Measurements from ENCODE around the gene TMEM25. TPM values are rescaled to one million over a fixed set of nuclear protein-coding genes. Genes with fewer than 3 reads are reported as not detected.
"Not testable (repeated sequence)": the region's sequence is repeated elsewhere in the genome, so short reads cannot be mapped to it uniquely, and the experiment has no call there.

TMEM25 gene
- 10 to 100 TPM; 24.9 to 32.1 (median 27.3) TPM for total RNA-seq

DNA sequence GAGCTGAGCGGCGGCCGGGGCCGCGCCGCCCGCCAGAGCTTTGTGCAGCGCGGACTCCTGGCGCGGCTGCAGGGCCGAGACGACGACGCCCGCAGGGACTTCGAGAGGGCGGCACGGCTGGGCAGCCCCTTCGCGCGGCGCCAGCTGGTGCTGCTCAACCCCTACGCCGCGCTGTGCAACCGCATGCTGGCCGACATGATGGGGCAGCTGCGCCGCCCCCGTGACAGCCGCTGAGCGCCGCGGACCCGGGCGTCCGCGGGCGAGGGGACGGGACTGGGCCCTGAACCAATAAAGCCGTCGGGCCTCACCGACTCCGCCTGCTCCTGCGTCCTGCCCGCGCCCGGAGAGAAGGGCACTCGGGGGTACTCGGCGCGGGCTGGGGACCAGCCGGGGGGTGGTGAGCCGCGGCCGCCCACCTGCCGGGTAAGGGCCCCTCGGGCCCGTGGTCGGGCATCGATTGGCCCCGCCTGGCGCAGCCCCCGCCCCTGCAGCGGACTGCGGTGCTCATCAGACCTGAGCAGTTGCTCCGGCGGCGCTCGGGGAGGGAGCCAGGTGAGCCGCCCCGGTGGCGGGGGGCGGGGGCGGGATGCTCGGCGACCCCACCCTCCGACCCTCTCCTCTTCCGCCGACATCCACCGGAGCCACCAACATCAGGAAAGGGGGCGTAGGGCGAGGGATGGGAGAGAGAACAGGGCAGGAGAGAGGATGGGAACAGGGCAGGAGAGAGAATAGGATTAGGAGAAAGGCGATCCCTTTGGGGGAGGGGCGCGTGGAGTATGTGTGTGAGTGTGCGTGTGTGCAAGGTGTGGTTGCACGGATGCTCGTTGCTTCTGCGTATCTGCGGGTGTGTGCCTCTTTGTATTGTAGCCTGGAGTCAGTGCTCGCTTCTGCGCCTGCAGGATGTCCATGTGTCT is at the start of gene TMEM25:
TSS of gene TMEM25 (plus strand) at position 510 of the 914 bp plus-strand sequence. CDS start 610 bp downstream, outside the sequence.
- TF ChIP-seq POLR2AphosphoS5 (IDR thresholded peaks at IDR 0.05): no peak
- TF ChIP-seq POLR2A (IDR thresholded peaks at IDR 0.05): no peak
- TF ChIP-seq CTCF (IDR thresholded peaks at IDR 0.05): no peak
- TF ChIP-seq EP300 (IDR thresholded peaks at IDR 0.05): no peak
- WGBS: 5% methylated on average over 23 of the region's 94 CpGs
- H3K27me3 ChIP-seq: no peaks in the 10 kb centered on the region
- peaks cover 12% of the 10 kb centered on the region for H3K36me3 ChIP-seq
- peak within 1 kb of the TSS; percentile 77 for H3K27ac ChIP-seq
- DNase-seq (ENCODE audit: low spot score in 2 of 2): peak in 1 of 2 donors; percentile 73
- H3K4me3 ChIP-seq: peak within 1 kb of the TSS; percentile 96
- no peaks in the 10 kb centered on the region for H3K9me3 ChIP-seq
- H3K4me1 ChIP-seq: peaks cover 33% of the 10 kb centered on the region

GRCh38 chr11:118481238-118481637 is 49.8 kb upstream of the TMEM25 start:
- not testable (repeated sequence) for H3K4me1 ChIP-seq; H3K4me3 ChIP-seq; DNase-seq (ENCODE audit: low spot score in 2 of 2); H3K27me3 ChIP-seq; H3K27ac ChIP-seq; H3K9me3 ChIP-seq
- peaks cover 86% of the 10 kb centered on the region for H3K36me3 ChIP-seq
- 93% methylated on average over 1 of the region's 1 CpG for WGBS

DNA sequence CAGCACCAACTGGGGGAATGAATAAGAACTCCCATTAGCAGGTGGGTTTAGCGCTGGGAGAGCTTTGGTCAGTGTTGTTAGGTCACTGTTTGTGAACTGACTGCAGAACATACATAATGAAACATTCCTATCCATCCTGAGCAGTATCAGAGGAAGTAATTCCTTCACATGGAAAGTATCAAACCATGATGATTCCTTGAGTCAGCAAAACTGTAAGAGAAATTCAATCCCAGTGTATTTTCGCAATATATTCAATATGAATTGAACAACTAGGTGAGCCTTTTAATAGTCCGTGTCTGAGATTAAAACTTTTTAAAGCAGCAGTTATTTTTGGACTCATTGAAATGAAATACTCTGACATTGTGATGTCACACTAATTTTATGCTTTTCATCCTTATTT is 46.6 kb upstream of the TMEM25 start:
- no peak overlapping the region for H3K27ac ChIP-seq
- no peak for DNase-seq (ENCODE audit: low spot score in 2 of 2)
- WGBS: 95% methylated on average over 3 of the region's 3 CpGs
- H3K27me3 ChIP-seq: no peaks in the 10 kb centered on the region
- no peak overlapping the region for H3K4me3 ChIP-seq
- TF ChIP-seq POLR2AphosphoS5 (IDR thresholded peaks at IDR 0.05): no peak
- no peak for TF ChIP-seq CTCF (IDR thresholded peaks at IDR 0.05)
- TF ChIP-seq POLR2A (IDR thresholded peaks at IDR 0.05): no peak
- TF ChIP-seq EP300 (IDR thresholded peaks at IDR 0.05): no peak
- H3K9me3 ChIP-seq: no peaks in the 10 kb centered on the region
- H3K36me3 ChIP-seq: peaks cover 67% of the 10 kb centered on the region
- H3K4me1 ChIP-seq: no peaks in the 10 kb centered on the region

GRCh38 chr11:118485273-118485672 is 45.7 kb upstream of the TMEM25 start:
- H3K4me3 ChIP-seq: no peak overlapping the region
- TF ChIP-seq POLR2A (IDR thresholded peaks at IDR 0.05) (no peak), EP300 (IDR thresholded peaks at IDR 0.05) (no peak), CTCF (IDR thresholded peaks at IDR 0.05) (no peak), POLR2AphosphoS5 (IDR thresholded peaks at IDR 0.05) (no peak)
- no peak overlapping the region for H3K27ac ChIP-seq
- H3K27me3 ChIP-seq: no peaks in the 10 kb centered on the region
- H3K4me1 ChIP-seq: no peaks in the 10 kb centered on the region
- H3K9me3 ChIP-seq: no peaks in the 10 kb centered on the region
- H3K36me3 ChIP-seq: peaks cover 67% of the 10 kb centered on the region
- no peak for DNase-seq (ENCODE audit: low spot score in 2 of 2)

DNA sequence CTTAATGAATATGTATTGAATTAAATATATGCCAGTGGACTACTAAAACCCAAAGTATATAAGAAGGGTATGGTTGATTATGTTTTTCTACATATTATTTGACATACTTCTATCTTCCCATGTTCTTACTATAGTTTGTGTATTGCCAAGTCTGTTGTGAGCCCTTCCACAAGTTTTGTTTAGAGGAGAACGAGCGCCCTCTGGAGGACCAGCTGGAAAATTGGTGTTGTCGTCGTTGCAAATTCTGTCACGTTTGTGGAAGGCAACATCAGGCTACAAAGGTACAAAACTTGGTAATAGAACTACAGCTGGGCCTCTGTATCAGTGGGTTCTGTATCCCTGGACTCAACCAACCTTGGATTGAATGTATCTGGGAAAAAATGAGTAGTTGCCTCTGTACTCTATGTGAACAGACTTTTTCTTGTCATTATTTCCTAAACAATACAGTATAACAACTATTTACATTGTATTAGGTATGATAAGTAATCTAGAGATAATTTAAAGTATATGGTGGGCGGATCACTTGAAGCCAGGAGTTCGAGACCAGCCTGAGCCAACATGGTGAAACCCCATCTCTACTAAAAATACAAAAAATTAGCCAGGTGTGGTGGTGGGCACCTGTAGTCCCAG is 42.4 kb upstream of the TMEM25 start:
- Histone ChIP-seq H3K9me3 (no peaks in the 10 kb centered on the region), H3K36me3 (peaks cover 65% of the 10 kb centered on the region), H3K27ac (no peak overlapping the region), H3K27me3 (no peaks in the 10 kb centered on the region), H3K4me1 (no peaks in the 10 kb centered on the region), H3K4me3 (no peak overlapping the region)
- TF ChIP-seq POLR2A (IDR thresholded peaks at IDR 0.05): no peak
- TF ChIP-seq CTCF (IDR thresholded peaks at IDR 0.05): peak; percentile 58
- peak in 1 of 2 donors; percentile 83 for DNase-seq (ENCODE audit: low spot score in 2 of 2)
- 27% methylated on average over 7 of the region's 7 CpGs for WGBS

Data from suprapubic skin (tissue), 4 donors.